PFSK-1 (cell line): ENCODE measurements around the gene PTPN14.

Source experiments
- FOXP2 ChIP-seq: optimal IDR thresholded peaks from 2 replicates; pipeline ENCODE3; 2011; ENCODE audit warnings: borderline replicate concordance, control low read depth, inconsistent platforms; ENCODE audit not compliant: insufficient read depth; ENCODE audit errors: extremely low read length, extremely low read depth
- POLR2AphosphoS5 ChIP-seq: IDR thresholded peaks from 2 replicates; pipeline ENCODE4 v1.6.1; 2012; ENCODE audit warnings: low read depth, mild to moderate bottlenecking, control low read depth, low read length, moderate library complexity
- SIN3A ChIP-seq: IDR thresholded peaks from 2 replicates; pipeline ENCODE4 v1.6.1; 2012; ENCODE audit warnings: mild to moderate bottlenecking, low read length, moderate library complexity, borderline replicate concordance; ENCODE audit not compliant: insufficient read depth
- TAF1 ChIP-seq: IDR thresholded peaks from 2 replicates; pipeline ENCODE4 v1.6.1; 2012; ENCODE audit warnings: low read length, control low read depth, borderline replicate concordance; ENCODE audit not compliant: insufficient read depth
- TF ChIP-seq, protein P1 (sequence below), 2 experiments: IDR thresholded peaks; 2 replicates each; pipeline versions ENCODE4 v1.6.1 to v1.8.0; 2011 to 2012; ENCODE audit warnings: low read depth in 2 of 2, low read length in 2 of 2, control low read depth in 1 of 2, inconsistent platforms in 1 of 2, mild to moderate bottlenecking in 1 of 2, moderate library complexity in 1 of 2; ENCODE audit not compliant: insufficient read depth in 1 of 2

PTPN14 gene

DNA sequence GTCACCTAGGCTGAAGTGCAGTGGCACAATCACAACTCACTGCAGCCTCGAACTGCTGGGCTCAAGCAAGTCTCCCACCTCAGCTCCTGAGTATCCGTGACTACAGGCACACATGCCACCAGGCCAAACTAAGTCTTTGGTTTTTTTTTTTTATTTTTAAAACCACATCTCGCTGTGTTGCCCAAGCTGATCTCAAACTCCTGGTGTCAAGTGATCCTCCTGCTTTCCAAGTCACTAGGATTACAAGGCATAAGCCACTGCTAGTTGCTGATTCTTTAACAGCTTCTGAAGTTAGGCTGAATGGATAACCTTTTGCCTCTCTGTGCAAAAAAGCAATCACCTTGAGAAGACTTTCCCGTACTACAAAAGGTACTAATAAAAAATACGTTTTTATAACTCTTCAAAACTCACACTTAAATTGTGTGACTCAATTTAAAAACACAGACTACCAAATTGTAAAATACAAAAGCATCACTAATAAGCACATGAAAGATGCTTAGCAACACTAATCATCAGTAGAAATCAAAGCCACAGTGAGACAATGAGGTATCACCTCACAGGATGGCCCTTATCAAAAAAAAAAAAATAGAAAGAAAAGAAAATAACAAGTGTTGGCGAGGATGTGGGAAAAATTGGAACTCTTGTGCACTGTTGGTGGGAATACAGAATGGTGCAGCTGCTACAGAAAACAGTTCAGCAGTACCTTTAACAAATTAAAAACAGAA lies 40.3 kb downstream of the PTPN14 start:
- TF ChIP-seq TAF1, result no peak
- TF ChIP-seq POLR2AphosphoS5, result no peak
- TF ChIP-seq, protein P1, sequence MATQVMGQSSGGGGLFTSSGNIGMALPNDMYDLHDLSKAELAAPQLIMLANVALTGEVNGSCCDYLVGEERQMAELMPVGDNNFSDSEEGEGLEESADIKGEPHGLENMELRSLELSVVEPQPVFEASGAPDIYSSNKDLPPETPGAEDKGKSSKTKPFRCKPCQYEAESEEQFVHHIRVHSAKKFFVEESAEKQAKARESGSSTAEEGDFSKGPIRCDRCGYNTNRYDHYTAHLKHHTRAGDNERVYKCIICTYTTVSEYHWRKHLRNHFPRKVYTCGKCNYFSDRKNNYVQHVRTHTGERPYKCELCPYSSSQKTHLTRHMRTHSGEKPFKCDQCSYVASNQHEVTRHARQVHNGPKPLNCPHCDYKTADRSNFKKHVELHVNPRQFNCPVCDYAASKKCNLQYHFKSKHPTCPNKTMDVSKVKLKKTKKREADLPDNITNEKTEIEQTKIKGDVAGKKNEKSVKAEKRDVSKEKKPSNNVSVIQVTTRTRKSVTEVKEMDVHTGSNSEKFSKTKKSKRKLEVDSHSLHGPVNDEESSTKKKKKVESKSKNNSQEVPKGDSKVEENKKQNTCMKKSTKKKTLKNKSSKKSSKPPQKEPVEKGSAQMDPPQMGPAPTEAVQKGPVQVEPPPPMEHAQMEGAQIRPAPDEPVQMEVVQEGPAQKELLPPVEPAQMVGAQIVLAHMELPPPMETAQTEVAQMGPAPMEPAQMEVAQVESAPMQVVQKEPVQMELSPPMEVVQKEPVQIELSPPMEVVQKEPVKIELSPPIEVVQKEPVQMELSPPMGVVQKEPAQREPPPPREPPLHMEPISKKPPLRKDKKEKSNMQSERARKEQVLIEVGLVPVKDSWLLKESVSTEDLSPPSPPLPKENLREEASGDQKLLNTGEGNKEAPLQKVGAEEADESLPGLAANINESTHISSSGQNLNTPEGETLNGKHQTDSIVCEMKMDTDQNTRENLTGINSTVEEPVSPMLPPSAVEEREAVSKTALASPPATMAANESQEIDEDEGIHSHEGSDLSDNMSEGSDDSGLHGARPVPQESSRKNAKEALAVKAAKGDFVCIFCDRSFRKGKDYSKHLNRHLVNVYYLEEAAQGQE (IDR thresholded peaks at IDR 0.05; ENCODE audit: insufficient read depth in 1 of 2, low read depth in 2 of 2, low read length in 2 of 2), result no peak
- TF ChIP-seq SIN3A, result no peak
- no peak for TF ChIP-seq FOXP2

DNA sequence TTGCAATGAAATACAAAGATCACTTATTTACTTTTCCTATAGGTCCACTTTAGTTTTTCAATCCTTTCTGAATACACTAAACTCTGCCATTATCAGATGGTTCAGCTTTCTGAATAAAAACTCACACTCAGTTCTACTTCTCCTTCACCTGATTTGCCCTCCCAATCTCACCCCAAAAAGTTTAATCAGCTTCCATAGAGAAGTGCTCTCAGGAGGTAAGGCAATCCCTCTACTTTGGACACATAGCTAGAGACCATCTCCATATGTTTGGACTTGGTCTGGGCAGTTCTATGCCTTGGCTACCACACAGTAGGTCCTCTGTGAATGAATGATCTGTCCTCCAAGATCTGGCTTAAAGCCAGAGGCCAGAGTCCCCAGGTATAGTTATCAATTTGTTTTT lies 40.9 kb downstream of the PTPN14 start:
- TF ChIP-seq TAF1 (no peak), FOXP2 (no peak), SIN3A (no peak), POLR2AphosphoS5 (no peak)
- TF ChIP-seq, protein P1 (IDR thresholded peaks at IDR 0.05; ENCODE audit: insufficient read depth in 1 of 2, low read depth in 2 of 2, low read length in 2 of 2), result no peak

DNA sequence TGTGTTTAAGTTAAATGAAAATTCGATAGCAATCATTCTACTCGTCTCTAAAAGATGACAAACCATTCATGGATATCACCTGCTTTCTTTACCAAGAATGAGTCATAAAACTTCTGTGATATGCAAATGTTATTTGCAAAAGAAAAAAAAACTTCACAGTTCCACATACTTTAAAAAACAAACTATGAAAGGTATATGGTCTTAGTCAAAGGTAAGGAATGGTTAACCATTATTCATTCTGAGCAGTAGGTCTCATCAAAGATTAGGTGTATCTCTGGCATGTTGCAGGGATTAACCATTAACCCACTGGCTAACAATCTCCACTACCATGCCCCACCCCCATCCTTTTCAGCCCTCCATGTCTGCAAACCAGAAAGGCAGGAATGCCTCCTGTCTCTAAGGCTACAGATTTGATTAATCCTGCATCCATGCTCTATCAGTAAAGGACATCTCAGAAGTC lies 44.4 kb downstream of the PTPN14 start:
- TF ChIP-seq, protein P1 (IDR thresholded peaks at IDR 0.05; ENCODE audit: insufficient read depth in 1 of 2, low read depth in 2 of 2, low read length in 2 of 2), result no peak
- TF ChIP-seq FOXP2 (no peak), SIN3A (no peak), POLR2AphosphoS5 (no peak), TAF1 (no peak)

DNA sequence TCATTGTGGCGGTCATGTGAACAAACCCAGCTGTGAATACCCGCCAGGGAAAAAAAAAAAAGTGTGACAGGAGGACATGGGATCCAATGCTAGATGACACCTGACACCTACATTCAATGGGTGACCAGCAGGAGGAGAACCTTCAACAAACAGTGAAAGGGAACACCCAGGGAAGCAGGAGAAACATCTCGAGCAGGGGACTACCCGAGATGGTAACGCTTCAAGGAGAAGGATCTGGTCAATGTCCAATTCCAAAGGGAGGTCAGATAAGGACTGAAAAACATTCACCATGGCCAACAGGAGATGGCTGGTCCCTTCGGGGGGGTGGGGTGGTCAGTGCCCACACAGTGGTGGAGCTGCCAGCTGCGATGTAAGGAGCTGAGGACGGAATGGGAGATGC lies 46.3 kb downstream of the PTPN14 start:
- TF ChIP-seq TAF1, result no peak
- no peak for TF ChIP-seq POLR2AphosphoS5
- TF ChIP-seq SIN3A, result no peak
- TF ChIP-seq, protein P1 (IDR thresholded peaks at IDR 0.05; ENCODE audit: insufficient read depth in 1 of 2, low read depth in 2 of 2, low read length in 2 of 2), result no peak
- no peak for TF ChIP-seq FOXP2

DNA sequence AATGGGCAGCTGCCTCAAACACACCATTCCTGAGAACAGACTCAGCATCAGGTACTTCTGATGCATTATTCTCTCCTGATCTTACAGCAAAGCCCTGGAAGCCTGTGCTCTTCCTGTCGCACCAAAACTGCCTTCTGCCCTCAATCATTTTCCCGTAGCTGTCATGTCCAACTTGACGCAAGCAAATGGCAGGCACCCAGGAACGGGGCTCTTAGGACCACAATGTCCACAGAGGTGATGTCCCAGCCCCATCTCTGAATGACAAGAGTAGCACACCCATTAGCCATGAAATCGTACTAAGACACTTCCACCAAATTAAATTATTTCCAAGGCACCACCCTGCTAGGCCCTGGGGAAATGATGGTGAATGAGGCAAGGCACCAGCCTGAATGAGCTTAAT lies 47.1 kb downstream of the PTPN14 start:
- TF ChIP-seq POLR2AphosphoS5, result no peak
- no peak for TF ChIP-seq FOXP2
- no peak for TF ChIP-seq SIN3A
- TF ChIP-seq, protein P1 (IDR thresholded peaks at IDR 0.05; ENCODE audit: insufficient read depth in 1 of 2, low read depth in 2 of 2, low read length in 2 of 2), result no peak
- TF ChIP-seq TAF1, result no peak
